Measurements from ENCODE around the gene COL4A2.
"Not testable (repeated sequence)": the region's sequence is repeated elsewhere in the genome, so short reads cannot be mapped to it uniquely, and the experiment has no call there.

The COL4A2 gene

GRCh38 chr13:110518226-110518525, 211.1 kb downstream of the COL4A2 start:
- no peak for DNase-seq (ENCODE audit: low read depth)

- DNase-seq (ENCODE audit: low read depth), result no peak
Observed at GRCh38 chr13:110518571-110518970, 211.5 kb downstream of the COL4A2 start.

DNA sequence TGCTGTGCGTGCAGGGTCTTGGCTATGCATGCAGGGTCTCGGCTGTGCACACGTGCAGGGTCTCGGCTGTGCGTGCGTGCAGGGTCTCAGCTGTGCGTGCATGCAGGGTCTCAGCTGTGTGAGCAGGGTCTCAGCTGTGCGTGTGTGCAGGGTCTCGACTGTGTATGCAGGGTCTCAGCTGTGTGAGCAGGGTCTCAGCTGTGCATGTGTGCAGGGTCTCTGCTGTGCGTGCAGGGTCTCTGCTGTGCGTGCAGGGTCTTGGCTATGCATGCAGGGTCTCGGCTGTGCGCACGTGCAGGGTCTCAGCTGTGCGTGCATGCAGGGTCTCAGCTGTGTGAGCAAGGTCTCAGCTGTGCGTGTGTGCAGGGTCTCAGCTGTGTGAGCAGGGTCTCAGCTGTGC, 212.0 kb downstream of the COL4A2 start:
- DNase-seq (ENCODE audit: low read depth), result no peak

DNA sequence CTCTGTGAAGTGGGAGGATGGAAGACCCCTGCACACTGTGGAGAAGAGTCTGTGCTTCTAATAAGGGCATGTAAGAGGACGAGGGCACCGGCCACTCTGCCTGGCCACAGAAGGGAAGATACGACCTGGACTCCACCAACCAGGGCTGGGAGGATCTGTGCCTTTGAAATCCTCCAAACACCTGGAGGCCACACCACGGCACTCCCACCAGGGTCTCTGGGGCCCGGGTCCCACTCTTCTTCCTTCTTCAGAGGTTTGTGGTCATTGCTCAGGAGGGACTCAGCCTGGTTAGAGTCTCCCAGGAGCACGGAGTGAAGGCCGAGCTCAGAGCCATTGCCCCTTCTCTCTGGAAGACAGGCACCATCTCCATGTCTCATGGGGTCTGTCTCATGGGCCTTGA, 212.4 kb downstream of the COL4A2 start:
- no peak for DNase-seq (ENCODE audit: low read depth)

- DNase-seq (ENCODE audit: low read depth), result peak; percentile 94
Observed at GRCh38 chr13:110520431-110521295, 213.6 kb downstream of the COL4A2 start.

DNA sequence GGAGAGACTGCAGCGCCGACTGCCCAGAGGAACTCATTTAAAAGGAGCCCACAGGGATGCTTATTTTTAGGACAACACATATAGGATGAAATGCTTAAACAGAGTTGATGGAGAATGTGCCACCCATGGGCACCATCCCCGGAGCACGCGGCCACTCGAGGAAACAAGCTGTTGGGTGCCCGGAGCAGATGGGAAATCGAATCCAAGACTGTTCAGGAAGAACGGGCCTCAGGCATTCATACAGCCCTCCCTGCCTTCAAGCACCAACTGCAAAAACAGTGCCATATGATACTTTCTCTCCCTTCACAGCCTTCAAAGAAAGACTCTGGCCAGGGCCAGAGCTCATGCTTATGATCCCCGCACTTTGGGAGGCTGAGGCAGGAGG, 214.2 kb downstream of the COL4A2 start:
- peak; percentile 65 for DNase-seq (ENCODE audit: low read depth)

- peak; percentile 44 for DNase-seq (ENCODE audit: low read depth)
Observed at GRCh38 chr13:110521946-110522345, 214.9 kb downstream of the COL4A2 start.

GRCh38 chr13:110522721-110523120, 215.6 kb downstream of the COL4A2 start:
- DNase-seq (ENCODE audit: low read depth), result no peak

DNA sequence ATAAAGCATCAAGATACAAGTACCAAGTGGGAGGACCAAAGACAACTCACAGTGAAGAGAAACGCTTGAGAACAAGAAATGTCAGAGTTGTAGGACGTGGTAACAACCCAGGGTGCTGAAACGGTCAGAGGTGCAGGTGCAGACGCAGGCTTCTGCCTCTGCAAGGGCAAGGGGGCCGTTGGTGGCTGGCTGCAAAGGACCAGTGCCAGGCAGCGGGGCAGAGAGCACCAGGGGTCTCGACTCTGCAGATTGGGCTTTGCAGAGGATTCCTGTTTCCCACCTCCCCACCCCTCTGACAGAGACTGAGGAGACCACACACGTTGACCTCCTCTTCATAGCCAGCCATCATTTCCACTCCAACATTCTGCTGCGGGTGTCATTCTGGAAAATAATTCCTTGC, 216.1 kb downstream of the COL4A2 start:
- DNase-seq (ENCODE audit: low read depth), result no peak

- peak; percentile 26 for DNase-seq (ENCODE audit: low read depth)
Observed at GRCh38 chr13:110523838-110524540, 216.9 kb downstream of the COL4A2 start.

DNA sequence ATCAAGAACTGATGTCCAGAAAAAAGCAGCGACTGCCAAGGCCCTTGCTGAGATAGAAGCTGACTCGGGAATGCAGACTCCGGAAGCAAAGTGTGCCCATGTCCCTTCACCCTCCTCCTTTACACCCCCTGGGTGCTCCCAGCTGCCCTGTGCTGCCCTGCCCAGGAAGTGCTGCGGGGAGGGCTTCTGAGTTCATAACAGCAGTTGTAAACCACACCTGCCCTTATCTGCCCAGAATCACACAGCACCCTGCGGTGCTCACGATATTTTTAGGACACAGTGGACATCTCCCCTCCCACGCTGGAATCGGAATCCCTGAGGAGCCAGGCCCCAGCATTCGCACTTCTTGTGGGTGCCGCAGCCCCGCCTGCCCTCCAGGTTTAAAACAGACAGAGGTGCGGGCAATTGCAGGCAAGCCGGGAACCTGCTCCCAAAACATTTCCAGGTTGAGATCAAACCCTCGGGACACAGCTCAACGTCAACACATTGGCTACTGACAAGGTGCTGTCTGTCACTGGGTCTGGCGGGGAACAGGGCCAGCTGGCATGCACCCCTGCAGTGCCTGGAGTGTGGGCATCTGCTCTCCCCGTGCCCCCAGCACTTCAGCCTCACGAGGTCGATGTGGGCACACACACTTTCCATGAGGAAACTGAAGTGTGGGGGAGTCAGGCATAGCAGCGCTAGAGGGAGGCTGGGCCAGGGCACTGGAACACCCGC, 217.6 kb downstream of the COL4A2 start:
- no peak for DNase-seq (ENCODE audit: low read depth)

DNA sequence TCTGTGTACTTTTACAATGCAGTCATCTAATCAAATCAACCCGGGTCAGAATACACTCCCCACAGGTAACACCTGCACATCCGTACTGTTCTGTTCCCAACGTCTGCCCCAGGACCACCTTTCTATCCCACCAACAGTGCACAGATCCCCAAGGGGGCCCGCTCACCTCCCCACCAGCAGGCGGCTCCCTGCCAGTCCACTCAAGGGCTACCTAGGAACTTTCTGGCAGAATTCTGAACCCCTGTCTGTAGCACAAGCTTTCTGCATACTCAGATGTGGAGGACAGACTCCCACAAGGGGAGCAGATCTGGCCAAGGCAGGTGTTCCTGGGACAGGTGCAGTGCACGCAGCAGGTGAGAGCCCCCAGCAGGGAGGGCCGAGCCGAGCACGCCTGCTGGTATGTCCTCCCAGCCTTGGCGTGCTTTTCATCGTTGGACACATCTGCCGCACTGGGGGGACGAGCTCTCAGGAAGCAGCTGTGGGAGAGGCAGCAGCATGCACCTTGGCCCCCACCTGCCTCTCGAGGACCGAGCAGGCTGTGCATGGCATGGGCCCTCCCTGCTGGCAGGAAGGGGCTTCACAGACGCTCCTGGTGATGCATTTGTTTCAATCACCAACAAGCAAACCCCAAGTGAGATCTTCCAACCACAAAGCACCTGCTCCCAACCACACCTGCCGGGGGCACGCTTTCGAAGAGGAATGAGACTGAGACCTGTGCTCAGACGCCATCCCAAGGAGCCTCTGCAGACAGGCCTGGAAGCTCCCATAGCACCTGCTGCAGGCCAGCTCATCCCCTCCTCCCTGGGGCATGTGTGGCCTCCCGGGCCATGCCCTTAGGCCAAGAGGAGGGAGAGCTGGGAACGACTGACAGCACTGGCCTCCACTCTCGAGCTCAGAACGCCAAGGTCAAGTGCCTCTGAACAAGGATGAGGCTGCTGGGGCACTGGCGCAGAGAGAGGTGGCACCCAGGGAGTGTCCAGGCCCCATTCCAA, 218.5 kb downstream of the COL4A2 start:
- DNase-seq (ENCODE audit: low read depth), result no peak

GRCh38 chr13:110528371-110528770, 221.3 kb downstream of the COL4A2 start:
- peak; percentile 38 for DNase-seq (ENCODE audit: low read depth)

GRCh38 chr13:110528911-110529310, 221.8 kb downstream of the COL4A2 start:
- no peak for DNase-seq (ENCODE audit: low read depth)

DNA sequence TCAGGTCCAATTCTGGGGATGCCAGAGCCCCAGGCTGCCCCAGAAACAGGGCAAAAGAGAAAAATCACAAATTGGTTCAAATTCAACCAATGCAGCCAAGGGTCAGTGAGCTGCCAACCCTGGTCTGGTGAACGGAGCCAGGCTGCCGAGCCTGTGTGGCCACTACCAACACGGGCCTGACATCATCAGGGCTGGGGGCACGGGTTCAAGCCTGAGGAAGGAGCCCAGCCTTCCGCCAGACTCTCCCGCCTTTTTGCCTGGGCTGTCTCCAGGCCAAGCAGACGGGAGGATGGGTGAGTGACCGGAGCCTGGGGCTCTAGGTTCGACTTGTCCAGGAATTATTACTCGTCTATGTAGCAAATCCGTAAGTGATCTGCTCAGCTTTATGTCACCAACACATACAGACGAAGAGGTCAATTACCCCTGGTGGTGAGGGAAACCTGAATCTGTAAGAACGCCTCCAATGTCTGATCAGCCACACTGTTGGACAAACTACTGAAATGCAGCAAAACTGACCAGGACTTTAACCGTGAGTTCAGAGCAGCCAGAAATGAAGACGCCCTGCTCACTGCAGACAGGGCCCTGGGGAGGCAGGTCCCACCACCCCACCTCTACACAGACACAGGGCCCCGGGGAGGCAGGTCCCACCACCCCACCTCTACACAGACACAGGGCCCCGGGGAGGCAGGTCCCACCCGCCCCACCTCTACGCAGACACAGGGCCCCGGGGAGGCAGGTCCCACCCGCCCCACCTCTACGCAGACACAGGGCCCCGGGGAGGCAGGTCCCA, 222.6 kb downstream of the COL4A2 start:
- no peak for DNase-seq (ENCODE audit: low read depth)

DNA sequence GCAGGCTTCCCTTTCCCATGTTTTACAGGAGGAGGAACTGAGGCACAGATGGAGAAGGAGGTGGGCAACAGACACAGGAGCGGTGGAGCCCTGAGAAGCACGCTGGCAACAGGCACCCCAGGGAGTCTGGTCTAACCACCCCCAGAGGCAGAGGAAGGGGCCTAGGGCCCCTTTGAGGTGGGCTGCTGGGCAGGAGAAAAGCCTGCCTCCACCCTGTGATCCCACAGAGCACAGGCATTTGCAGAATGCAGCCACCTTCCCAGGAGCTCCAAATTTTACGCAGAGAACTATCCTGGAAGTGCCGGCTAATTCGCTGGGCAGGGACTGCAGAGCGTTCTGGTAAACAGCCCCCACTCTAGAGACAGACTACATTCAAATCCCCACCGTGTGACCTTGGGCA, 224.0 kb downstream of the COL4A2 start:
- no peak for DNase-seq (ENCODE audit: low read depth)

DNA sequence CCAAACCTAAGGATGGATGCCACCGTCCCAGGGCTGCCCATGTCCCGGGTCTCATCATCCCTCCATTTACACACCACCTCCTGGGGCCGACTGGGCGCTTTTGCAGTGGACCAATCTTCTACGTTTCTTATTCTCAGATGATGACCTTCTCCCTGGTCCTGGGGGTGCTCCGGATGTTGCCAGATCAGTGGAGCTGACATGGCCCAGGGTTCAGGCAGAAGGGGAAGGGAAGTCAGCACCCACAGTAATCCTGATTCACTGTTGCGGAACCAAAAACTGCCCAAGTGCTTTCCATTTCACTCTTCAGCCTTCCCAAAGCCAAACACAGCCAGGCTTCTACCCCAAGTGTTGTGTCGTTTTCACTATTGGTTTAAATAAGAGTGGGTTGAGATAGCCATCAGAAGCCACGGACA, 224.6 kb downstream of the COL4A2 start:
- DNase-seq (ENCODE audit: low read depth), result no peak

DNA sequence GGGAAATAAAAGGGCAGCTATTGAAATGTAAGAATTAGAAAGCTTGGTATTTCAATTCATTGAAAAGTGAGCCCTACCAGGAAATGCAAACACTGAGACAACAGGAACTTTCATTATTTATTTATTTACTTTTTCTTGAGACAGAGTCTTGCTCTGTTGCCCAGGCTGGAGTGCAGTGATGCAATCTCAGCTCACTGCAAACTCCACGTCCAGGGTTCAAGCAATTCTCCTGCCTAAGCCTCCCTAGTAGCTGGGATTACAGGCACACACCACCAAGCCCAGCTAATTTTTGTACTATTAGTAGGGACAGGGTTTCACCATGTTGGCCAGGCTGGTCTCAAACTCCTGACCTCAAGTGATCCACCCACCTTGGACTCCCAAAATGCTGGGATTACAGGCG, 225.2 kb downstream of the COL4A2 start:
- DNase-seq (ENCODE audit: low read depth), result not testable (repeated sequence)

- DNase-seq (ENCODE audit: low read depth), result no peak
Observed at GRCh38 chr13:110533771-110534670, 226.9 kb downstream of the COL4A2 start.

DNA sequence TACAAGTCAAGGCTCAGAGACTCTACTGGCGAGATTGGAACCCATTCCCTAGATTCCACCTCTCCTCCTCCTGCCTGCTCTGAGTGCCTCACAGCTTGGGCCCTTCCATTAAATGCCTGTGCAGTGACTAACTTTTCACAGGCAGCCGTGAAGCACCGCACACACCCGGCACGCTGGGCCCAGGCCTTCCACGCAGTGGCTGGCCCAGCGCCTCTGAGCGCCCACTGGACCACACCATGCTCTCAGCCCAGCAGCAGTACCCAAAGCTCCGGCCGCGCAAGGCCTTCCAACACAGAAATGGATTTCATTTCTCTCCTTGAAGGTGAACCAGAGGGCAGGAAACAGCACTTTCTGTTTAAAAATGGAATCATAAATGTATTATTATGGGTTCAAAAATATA, 228.4 kb downstream of the COL4A2 start:
- DNase-seq (ENCODE audit: low read depth), result no peak
